CD4-positive, alpha-beta T cell treated with Interleukin-6 for 4 hours (primary cell): ENCODE data around the gene TMCO4.
A peak's percentile ranks its signal among the peaks of the same experiment; 100 is the strongest.

Source experiments
- DNase-seq: peaks from one replicate; pipeline ENCODE4 v3.0.0-alpha.2; 2020; ENCODE audit warnings: mixed read lengths

TMCO4 gene

GRCh38 chr1:19744335-19744743, 55.4 kb downstream of the TMCO4 start:
- DNase-seq: no peak

DNA sequence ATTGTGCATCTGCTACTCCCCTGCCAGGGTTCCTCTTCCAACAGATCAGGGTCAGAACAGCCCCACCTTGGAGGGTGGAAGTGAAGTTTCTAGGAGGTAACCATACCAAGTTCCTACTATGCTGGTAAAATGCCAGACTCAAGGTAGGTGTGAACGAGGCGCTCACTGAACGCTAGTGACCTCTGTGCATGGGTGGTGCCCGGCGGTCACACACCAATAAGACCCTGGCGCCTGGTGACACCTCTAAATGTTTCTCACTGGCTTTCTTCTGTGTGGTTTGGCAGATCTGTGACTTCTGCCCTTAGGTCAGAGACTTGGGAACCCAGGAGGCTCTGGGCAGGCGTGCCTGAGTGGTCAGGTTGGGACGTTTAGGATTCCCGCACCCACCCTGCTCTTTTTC, 55.9 kb downstream of the TMCO4 start:
- DNase-seq: no peak

DNA sequence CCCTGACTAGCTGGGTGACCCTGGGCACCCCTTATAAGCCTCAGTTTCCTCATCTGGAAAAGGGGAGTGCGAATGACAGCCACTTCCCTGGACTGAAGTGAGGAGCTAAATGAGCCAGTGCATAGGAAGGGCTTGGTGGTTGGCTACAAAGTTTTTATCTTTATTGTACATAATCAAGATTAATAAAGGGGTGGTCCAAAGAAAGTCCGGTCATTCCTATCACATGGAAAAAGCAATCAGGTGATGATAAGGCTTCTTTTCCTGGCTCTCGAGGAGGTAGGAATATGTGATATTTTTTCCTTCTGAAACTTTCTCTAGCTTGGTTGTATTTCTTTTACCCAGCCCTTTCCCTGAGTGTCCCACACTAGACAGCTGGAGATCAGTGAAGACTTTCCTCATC, 56.5 kb downstream of the TMCO4 start:
- no peak for DNase-seq

GRCh38 chr1:19739628-19740027, 60.1 kb downstream of the TMCO4 start:
- no peak for DNase-seq

DNA sequence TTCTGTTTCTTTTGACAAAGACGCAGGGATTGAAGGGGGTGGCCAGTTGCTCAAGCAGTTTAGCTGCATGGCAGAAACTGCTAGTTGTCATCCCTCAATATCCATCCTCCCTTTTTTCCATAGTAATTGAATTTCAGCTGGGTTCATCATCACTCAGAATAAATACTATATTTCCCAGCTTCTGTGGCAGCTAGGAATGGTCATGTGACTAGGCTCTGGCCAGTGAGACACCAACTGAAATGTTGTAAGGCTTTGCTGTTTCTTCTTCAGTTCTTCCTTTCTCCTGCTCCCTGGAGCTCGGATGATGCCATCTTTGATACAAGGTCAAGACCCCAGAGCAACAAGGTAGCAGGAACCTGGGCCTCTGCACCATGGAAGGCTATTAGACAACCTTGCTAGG, 61.0 kb downstream of the TMCO4 start:
- DNase-seq: no peak

GRCh38 chr1:19738076-19738475, 61.6 kb downstream of the TMCO4 start:
- no peak for DNase-seq

DNA sequence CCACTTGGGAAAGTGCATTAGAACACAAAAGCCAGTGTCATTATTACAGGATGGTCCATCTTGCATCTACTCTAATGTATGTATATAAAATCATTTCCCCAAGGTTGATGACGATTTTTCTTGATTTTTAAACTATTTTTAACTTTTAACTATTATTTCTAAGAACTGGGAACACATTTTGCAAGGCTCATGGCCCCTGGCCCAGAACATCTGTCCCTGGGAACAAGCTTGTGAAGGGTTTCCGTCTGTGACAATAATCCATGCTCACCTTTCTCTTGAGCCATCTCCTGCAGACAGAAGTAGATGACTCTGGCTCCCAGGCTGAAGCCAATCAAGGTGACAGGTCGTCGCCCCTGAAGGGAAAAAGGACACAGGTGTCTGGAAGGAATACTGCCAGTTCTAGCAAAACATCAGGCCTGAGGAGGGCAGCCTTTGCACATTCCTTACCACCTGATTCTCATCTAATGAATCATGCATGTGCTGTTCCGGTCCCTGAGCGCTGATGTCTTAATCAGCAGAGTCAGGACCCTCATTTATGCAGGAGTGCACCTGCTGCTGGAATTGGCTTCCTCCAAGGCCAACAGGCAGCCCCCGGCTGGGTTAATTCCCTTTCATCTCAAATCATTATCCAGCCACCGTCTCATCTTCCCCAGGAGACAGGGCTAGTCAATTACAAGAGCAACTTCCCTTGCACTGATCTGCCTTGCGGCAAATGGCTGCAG, 62.5 kb downstream of the TMCO4 start:
- DNase-seq: no peak

DNA sequence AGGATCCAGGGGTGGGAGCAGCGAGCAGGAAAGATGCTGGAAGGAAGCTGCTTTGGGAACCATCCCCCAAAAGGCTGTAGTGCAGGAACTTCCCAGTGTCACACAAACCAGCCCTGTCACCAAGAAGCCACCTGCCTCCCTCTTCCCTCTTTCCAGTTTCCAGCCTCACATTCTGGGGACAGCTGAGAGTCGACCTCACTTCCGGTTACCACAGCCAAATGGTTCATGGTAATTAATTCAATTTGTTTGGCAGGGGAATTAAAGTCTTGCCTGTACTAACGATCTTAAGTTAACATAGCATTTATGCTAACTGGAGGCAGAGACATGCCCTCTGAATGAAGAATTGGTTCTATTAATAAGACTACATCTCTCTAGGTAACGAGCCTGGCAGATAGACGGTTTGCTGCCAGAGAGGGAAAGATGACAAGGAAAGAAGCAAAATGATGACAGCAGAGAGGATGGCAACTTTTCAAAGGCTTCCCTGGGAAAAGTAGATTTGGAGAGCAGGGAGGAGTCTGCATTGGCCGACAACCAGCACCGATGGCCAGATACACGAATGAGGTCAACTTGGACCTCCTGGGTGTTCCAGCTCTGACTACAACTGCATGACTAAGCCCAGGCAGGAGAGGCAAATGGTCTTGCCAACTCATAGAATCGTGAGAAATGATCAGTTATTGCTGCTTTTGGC, 64.1 kb downstream of the TMCO4 start:
- DNase-seq: no peak

GRCh38 chr1:19734472-19734999, 65.2 kb downstream of the TMCO4 start:
- DNase-seq: no peak

GRCh38 chr1:19734056-19734455, 65.7 kb downstream of the TMCO4 start:
- no peak for DNase-seq

- DNase-seq: no peak
Observed at GRCh38 chr1:19733615-19734014, 66.1 kb downstream of the TMCO4 start.

GRCh38 chr1:19731311-19731821, 68.3 kb downstream of the TMCO4 start:
- DNase-seq: no peak

- DNase-seq: no peak
Observed at GRCh38 chr1:19730793-19731192, 68.9 kb downstream of the TMCO4 start.

DNA sequence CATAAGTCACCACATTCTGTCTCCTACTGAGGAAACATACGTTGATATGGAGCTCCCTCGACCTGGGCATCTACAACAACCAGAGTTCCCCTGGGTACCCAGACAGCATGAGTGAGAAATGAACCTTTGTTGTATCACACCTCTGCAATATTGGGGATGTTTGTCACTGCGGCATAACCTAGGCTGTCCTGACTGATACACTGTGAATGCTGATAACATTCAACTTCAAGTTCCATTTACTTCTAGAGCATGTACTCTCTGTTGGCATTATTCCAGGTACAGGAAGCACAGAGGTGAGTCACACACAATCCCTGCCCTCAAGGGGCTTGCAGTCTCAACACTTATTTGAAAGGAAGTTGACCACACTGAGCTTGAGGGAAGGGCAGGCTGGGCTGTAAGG, 69.5 kb downstream of the TMCO4 start:
- DNase-seq: no peak

- no peak for DNase-seq
Observed at GRCh38 chr1:19728413-19729145, 71.1 kb downstream of the TMCO4 start.

- no peak for DNase-seq
Observed at GRCh38 chr1:19725606-19726005, 74.1 kb downstream of the TMCO4 start.

- no peak for DNase-seq
Observed at GRCh38 chr1:19723874-19724273, 75.8 kb downstream of the TMCO4 start.

DNA sequence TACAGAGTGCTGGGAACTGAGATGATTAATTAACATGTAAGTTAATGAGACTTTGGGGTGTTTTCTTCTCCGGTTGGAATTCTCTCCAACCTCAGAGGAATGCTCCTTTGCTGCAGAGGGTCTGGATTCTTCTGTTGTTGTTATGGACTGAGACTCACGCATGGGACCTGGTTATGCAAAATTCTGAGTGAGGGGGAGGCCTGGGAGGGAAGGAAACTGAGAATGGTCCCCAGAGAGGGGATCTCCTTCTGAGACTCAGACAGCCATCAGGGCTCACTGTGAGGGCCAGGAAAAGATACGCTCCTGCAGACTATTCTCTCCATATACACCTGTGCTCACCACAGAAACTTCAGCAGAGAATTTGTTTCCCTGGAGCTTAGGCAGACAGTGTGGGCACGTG, 78.7 kb downstream of the TMCO4 start:
- no peak for DNase-seq

DNA sequence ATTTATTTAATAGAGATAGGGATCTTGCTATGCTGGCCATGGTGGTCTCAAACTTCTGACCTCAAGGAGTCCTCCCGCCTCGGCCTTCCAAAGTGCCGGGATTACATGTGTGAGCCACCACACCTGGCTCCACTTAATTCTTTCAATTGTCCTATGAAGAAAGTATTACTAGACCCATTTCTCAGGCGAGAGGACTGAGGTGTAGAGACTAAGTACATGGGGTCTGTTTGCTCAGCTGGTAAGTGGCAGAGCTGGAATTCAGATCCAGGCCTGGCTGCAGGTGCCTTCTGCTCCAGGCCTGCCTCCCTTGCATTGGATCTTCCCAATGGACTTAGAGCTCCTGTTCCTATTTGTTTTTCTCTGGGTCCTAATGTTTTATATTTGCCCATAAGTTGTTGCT, 79.5 kb downstream of the TMCO4 start:
- DNase-seq: no peak

- DNase-seq: no peak
Observed at GRCh38 chr1:19717467-19717866, 82.2 kb downstream of the TMCO4 start.

GRCh38 chr1:19715334-19716203, 84.1 kb downstream of the TMCO4 start:
- peak; percentile 85 for DNase-seq

DNA sequence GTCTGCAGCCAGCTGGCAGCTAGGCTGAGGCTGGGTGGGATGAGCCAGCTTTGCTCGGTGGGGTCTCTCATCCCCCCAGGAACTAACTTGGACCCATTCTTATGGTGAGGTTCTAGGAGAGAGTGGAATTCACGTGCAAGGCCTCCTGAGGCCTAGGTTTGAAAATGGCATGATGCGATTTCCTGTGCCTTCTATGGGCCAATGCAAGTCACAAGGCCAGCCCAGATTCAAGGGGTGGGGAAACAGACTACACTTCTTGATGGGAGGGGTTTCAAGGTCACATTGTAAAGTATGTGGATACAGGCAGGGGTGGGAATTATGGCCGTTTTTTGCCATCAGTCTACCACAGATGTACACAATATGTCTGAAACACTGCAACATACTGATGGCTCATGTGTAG, 86.8 kb downstream of the TMCO4 start:
- no peak for DNase-seq
